Measurements from ENCODE around the gene MRRF.

Gene MRRF
- total RNA-seq = 31.6 to 40.3 reads per million in 2 donors

GRCh38 chr9:122264360-122265148 is at the start of gene MRRF, which contains the start of gene RBM18:
TSS of gene MRRF (plus strand) at chr9:122264882. CDS start at chr9:122270892, 6,010 bp downstream.
TSS of gene RBM18 (minus strand) at chr9:122264840. CDS start at chr9:122261492, 3,348 bp downstream.
- DNase-seq = peak; percentile 82

- no peak for DNase-seq
These were observed 49.0 kb upstream of the MRRF start for GRCh38 chr9:122215663-122216062.

GRCh38 chr9:122216138-122216797 is 48.4 kb upstream of the MRRF start:
- no peak for DNase-seq

- DNase-seq = no peak
These were observed 47.8 kb upstream of the MRRF start for GRCh38 chr9:122216798-122217418.

- no peak for DNase-seq
These were observed 47.0 kb upstream of the MRRF start for GRCh38 chr9:122217640-122218039.

- DNase-seq = no peak
These were observed 46.4 kb upstream of the MRRF start for GRCh38 chr9:122218071-122218934.

- DNase-seq = no peak
These were observed 45.5 kb upstream of the MRRF start for GRCh38 chr9:122218935-122219855.

GRCh38 chr9:122219856-122220672 is 44.6 kb upstream of the MRRF start:
- no peak for DNase-seq

GRCh38 chr9:122220673-122221182 is 44.0 kb upstream of the MRRF start:
- no peak for DNase-seq

GRCh38 chr9:122221183-122221811 is 43.4 kb upstream of the MRRF start:
- no peak for DNase-seq

- no peak for DNase-seq
These were observed 41.9 kb upstream of the MRRF start for GRCh38 chr9:122222791-122223190.

GRCh38 chr9:122223435-122223834 is 41.2 kb upstream of the MRRF start:
- DNase-seq = no peak

GRCh38 chr9:122225312-122226141 is 39.2 kb upstream of the MRRF start:
- DNase-seq = no peak

- no peak for DNase-seq
These were observed 38.4 kb upstream of the MRRF start for GRCh38 chr9:122226142-122226757.

- DNase-seq = no peak
These were observed 37.7 kb upstream of the MRRF start for GRCh38 chr9:122226758-122227574.

- DNase-seq = no peak
These were observed 37.1 kb upstream of the MRRF start for GRCh38 chr9:122227575-122227900.

GRCh38 chr9:122228191-122228567 is 36.5 kb upstream of the MRRF start:
- no peak for DNase-seq
